ENCODE measurements around the gene PALM3.

PALM3 gene

DNA sequence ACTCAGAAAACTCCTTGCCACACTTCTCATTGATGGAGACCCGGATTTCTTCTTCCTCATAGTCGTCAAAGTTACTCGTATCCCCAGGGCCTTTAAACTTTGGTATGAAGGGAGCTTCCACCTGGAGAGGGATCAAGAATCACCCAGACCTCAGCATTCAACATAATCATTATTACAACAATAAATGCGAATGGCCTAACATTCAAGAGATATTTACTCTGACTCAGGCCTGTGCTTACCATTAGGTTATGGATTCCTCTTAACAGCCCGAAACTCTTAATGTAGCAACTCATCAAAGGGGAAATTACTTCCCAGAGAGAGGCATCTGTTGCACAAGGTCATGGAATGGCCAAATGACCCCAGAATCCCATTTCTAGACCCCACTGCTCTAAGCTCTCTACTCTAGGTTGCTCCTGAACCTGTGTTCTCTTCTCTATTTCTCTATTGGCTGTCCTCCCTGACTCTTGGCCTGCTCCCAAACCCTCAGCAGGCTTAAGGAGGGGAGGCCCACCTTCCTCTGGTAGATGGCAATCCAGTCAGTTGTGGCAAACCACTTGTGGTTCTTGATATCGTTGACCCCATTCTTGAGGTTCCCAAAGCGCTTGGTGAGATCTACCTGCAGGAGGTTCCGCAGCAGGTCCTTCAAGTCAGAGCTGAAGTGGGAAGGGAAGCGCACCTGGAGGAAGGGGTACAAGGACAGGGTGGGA, 31.4 kb upstream of the PALM3 start:
- no peak for DNase-seq
- H3K27me3 Mint-ChIP-seq: no peaks in the 10 kb centered on the region
- H3K27ac Mint-ChIP-seq: no peak overlapping the region
- H3K4me1 Mint-ChIP-seq: peaks cover 11 to 18% of the 10 kb centered on the region in 2 donors
- H3K36me3 Mint-ChIP-seq: peaks cover 33 to 49% of the 10 kb centered on the region in 2 donors
- peaks cover 0 to 2% of the 10 kb centered on the region in 2 donors for H3K9me3 Mint-ChIP-seq
- ATAC-seq (replicated peaks): no peak
- peak overlapping the region in 1 of 2 donors; percentile 26 for H3K4me3 Mint-ChIP-seq

- ATAC-seq (replicated peaks) (peak; percentile 37 to 46), DNase-seq (no peak)
- Mint-ChIP-seq H3K36me3 (peaks cover 30 to 40% of the 10 kb centered on the region in 2 donors), H3K4me1 (peaks cover 12 to 22% of the 10 kb centered on the region in 2 donors), H3K27me3 (no peaks in the 10 kb centered on the region), H3K4me3 (peak overlapping the region; percentile 96 to 98), H3K9me3 (peaks cover 0 to 2% of the 10 kb centered on the region in 2 donors), H3K27ac (peak overlapping the region; percentile 98)
Observed at GRCh38 chr19:14091813-14092462, 30.1 kb upstream of the PALM3 start.

DNA sequence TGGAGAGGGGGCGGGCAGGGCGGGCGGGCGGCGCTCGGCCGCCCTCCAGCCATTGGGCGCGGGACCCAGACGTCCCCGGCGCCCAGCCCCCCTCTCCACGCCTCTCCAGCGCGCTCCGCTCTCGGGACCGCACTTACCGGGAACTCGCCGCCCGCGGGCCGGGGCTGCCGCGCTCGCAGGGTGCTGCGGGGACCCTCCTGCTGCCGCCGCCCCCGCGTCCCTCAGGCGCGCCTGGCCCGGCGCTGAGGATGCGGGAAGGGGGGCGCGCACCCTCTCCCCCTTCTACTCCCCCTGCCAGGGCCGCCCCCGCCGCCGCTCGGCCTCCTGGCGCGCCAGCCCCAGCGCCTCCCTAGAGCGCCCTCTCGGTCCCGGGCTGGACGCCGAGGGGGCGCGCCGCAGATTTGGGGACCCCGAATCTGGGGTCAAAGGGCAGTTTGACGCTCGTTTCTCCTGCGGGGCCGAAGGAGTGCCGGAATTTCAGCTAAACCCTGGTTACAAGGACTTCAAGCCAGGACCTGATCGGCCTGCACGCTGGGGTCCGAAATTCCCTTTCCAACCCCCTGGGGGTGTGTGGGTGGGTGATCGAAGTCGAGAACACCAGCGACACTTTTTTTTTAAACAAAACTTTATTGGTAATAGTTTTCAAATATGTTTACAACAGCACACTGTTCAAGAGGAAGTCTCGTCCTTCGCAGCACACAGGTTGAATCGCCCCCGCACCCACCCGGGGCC, 29.4 kb upstream of the PALM3 start:
- DNase-seq (peak; percentile 85), ATAC-seq (replicated peaks) (peak; percentile 79 to 81)
- Mint-ChIP-seq H3K9me3 (peaks cover 0 to 2% of the 10 kb centered on the region in 2 donors), H3K36me3 (peaks cover 25 to 35% of the 10 kb centered on the region in 2 donors), H3K27ac (peak overlapping the region; percentile 98), H3K4me3 (peak overlapping the region; percentile 96 to 98), H3K4me1 (peaks cover 12 to 22% of the 10 kb centered on the region in 2 donors), H3K27me3 (no peaks in the 10 kb centered on the region)

DNA sequence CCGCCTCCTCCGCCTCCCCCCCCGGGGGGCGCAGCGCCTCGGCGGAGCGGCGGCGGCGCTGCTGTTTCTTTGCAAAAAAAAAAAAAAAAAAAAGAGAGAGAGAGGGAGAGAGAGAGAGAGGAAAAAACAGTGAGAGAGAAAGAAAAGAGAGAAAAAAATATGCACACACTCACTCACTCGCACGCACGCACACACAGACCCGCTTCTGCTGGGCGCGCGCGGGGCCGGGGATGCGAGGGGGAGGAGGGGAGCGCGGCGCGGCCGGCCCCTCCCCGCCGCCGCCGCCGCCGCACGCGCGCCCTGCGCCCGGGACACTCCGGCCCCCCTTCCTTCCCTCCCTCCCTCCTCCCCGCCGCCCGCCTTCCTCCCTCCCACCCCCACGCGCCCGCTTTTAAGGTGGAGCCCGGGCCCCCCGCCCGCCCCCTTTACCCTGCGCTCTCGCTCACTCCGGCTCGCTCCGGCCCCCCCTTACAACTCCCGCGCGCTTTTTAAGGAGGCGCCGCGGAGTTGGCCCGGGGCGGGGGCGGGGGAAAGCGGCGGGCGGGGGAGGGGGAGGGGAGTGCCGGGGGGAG, 28.7 kb upstream of the PALM3 start, which contains the start of gene SAMD1:
Gene SAMD1 (minus strand): TSS at position 243 of the 572 bp plus-strand sequence.
- peaks cover 0 to 2% of the 10 kb centered on the region in 2 donors for H3K9me3 Mint-ChIP-seq
- peaks cover 12 to 22% of the 10 kb centered on the region in 2 donors for H3K4me1 Mint-ChIP-seq
- H3K27me3 Mint-ChIP-seq: no peaks in the 10 kb centered on the region
- H3K4me3 Mint-ChIP-seq: peak within 1 kb of the TSS; percentile 96 to 98
- peaks cover 25 to 35% of the 10 kb centered on the region in 2 donors for H3K36me3 Mint-ChIP-seq
- DNase-seq (no peak), ATAC-seq (replicated peaks) (peak; percentile 50 to 59)
- peak within 1 kb of the TSS; percentile 98 for H3K27ac Mint-ChIP-seq

DNA sequence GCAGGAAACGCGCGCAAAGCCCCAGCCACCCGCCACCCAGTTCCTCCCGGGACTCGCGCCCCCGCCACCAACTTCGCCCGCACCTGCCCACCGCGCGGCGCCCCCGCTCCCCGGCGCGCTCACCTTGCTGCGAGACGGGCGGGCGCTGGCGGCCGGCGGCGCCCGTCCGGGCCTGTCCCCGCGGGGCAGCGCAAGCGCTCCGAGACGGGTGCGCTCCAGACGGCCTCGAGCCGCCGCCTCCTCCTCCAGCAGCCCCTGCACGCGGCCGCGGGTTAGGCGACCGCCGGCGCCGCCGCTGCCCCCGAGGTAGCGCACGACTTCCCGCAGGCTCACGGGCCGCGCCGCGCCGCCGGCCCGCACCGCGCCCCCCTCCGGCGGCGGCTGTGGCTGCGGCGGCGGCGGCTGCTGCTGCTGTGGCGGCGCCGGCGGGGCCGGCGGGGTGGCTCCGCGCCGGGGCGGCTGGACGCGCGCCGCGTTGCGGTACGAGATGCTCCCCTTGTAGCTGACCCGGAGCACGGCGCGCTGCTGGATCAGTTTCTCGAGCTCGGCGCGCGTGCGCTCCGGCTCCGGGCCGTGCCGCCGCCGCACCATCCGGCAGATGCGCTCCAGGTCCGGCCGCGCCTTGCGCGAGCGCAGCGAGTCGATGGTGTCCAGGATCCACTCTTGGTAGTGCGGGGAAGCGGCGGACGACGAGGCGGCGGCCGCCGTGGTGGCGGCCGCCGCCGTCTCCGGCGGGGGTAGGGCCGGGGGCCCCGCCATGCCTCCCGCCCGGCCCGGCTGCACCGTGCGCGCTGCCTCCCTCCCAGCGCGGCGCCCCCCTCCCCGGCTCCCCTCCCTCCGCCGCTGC, 28.0 kb upstream of the PALM3 start:
- Mint-ChIP-seq H3K36me3 (peaks cover 25 to 37% of the 10 kb centered on the region in 2 donors), H3K9me3 (peaks cover 0 to 2% of the 10 kb centered on the region in 2 donors), H3K4me3 (peak overlapping the region; percentile 84 to 98), H3K27ac (no peak overlapping the region), H3K4me1 (peaks cover 12 to 22% of the 10 kb centered on the region in 2 donors), H3K27me3 (no peaks in the 10 kb centered on the region)
- ATAC-seq (replicated peaks): peak; percentile 15 to 18
- peak; percentile 50 for DNase-seq

DNA sequence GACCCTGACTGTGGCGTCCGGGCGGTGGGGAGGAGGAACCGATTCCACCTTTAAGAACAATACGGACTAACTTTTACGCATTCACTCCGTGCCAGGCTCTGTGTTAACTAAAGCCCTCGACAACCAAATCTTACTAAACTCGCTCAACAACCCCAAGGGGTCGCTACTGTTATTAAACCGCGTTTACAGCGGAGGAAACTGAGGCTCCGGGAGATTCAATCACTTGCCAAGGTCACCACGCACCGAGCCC, 27.5 kb upstream of the PALM3 start:
- no peak for DNase-seq
- Mint-ChIP-seq H3K27ac (no peak overlapping the region), H3K36me3 (peaks cover 21 to 33% of the 10 kb centered on the region in 2 donors), H3K27me3 (no peaks in the 10 kb centered on the region), H3K9me3 (peaks cover 0 to 2% of the 10 kb centered on the region in 2 donors), H3K4me1 (peaks cover 12 to 22% of the 10 kb centered on the region in 2 donors), H3K4me3 (peak overlapping the region; percentile 32 to 59)
- no peak for ATAC-seq (replicated peaks)

- Mint-ChIP-seq H3K4me3 (peak overlapping the region; percentile 32 to 59), H3K4me1 (peaks cover 12 to 22% of the 10 kb centered on the region in 2 donors), H3K36me3 (peaks cover 21 to 33% of the 10 kb centered on the region in 2 donors), H3K9me3 (peaks cover 0 to 2% of the 10 kb centered on the region in 2 donors), H3K27ac (no peak overlapping the region), H3K27me3 (no peaks in the 10 kb centered on the region)
- ATAC-seq (replicated peaks) (no peak), DNase-seq (no peak)
Observed at GRCh38 chr19:14088634-14089411, 26.9 kb upstream of the PALM3 start.

DNA sequence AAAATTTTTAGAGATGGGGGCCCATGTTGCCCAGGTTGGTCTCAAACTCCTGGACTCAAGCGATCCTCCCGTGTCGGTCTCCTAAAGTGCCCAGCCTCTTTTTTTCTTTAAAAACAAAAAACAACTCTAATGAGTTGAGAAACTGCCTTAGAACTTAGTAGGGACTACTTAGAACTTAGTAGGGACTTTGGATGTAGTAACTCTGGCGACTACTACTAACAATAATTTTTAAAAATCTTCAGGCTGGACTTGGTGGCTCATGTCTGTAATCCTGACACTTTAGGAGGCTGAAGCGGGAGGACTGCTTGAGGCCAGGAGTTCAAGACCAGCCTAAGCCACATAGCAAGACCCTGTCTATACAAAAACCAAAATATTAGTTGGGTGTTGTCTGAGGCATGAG, 24.2 kb upstream of the PALM3 start:
- no peaks in the 10 kb centered on the region for H3K27me3 Mint-ChIP-seq
- peaks cover 10 to 17% of the 10 kb centered on the region in 2 donors for H3K36me3 Mint-ChIP-seq
- no peak overlapping the region for H3K27ac Mint-ChIP-seq
- H3K9me3 Mint-ChIP-seq: no peaks in the 10 kb centered on the region
- ATAC-seq (replicated peaks): no peak
- H3K4me1 Mint-ChIP-seq: peaks cover 6 to 17% of the 10 kb centered on the region in 2 donors
- no peak overlapping the region for H3K4me3 Mint-ChIP-seq
- no peak for DNase-seq

DNA sequence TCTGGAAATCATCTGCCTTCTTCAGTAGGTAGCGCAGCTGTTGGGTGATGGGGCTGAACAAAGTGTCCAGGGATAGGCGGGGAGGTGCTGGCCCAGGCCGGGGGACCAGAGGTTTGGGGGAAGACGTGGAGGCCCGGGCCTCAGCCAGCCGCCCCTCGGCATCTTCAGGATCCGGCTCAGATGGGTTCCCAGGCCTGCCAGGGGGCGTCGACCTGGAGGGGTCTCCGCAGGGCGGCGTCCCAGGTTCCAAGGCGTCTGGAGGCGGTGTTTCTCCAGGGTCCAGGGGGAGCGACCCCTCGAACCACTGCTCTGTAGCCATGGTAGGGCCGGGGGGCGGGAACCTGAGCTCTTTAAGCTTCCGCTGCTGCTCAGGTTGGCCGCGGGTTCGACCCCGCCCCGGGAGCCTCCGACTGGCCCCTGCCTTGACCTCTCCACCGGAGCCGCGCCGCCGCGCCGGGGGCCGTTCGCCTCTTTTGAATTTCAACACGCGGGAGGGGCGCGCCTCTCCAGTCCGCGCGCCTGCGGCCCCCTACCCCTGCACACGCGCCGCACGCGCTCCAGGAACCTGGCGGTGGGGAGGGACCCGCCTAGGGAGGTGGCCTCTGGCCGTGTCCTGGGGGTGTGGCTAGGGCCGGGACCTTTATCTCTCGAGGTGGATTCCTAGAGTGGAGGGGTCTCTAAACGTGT, 23.6 kb upstream of the PALM3 start, which contains the start of gene C19orf67:
Gene C19orf67 (minus strand): TSS at position 475 of the 687 bp plus-strand sequence. CDS start 156 bp downstream, at position 319.
- no peak for ATAC-seq (replicated peaks)
- H3K4me1 Mint-ChIP-seq: peaks cover 6 to 17% of the 10 kb centered on the region in 2 donors
- H3K27me3 Mint-ChIP-seq: no peaks in the 10 kb centered on the region
- H3K4me3 Mint-ChIP-seq: no peak within 1 kb of the TSS
- no peak for DNase-seq
- H3K9me3 Mint-ChIP-seq: no peaks in the 10 kb centered on the region
- H3K36me3 Mint-ChIP-seq: peaks cover 10 to 17% of the 10 kb centered on the region in 2 donors
- no peak within 1 kb of the TSS for H3K27ac Mint-ChIP-seq

- no peaks in the 10 kb centered on the region for H3K27me3 Mint-ChIP-seq
- no peak overlapping the region for H3K4me3 Mint-ChIP-seq
- H3K36me3 Mint-ChIP-seq: peaks cover 0 to 3% of the 10 kb centered on the region in 2 donors
- no peaks in the 10 kb centered on the region for H3K9me3 Mint-ChIP-seq
- no peak for DNase-seq
- ATAC-seq (replicated peaks): no peak
- H3K4me1 Mint-ChIP-seq: peaks cover 2 to 11% of the 10 kb centered on the region in 2 donors
- H3K27ac Mint-ChIP-seq: no peak overlapping the region
Observed at GRCh38 chr19:14082675-14082960, 20.7 kb upstream of the PALM3 start.

GRCh38 chr19:14081797-14082674, 20.2 kb upstream of the PALM3 start:
- H3K27me3 Mint-ChIP-seq: no peaks in the 10 kb centered on the region
- H3K36me3 Mint-ChIP-seq: peaks cover 0 to 3% of the 10 kb centered on the region in 2 donors
- peak overlapping the region; percentile 95 to 99 for H3K4me3 Mint-ChIP-seq
- no peaks in the 10 kb centered on the region for H3K9me3 Mint-ChIP-seq
- DNase-seq (peak; percentile 44), ATAC-seq (replicated peaks) (peak; percentile 12 to 51)
- peak overlapping the region; percentile 97 for H3K27ac Mint-ChIP-seq
- peaks cover 2 to 11% of the 10 kb centered on the region in 2 donors for H3K4me1 Mint-ChIP-seq
